SK-N-SH treated with all-trans-retinoic acid at 6 μM for 48 hours (cell line): ENCODE results near the gene GPR75.

ENCODE experiments used
- ATAC-seq: fragments of 200-7000 bp; cut with Tn5 transposase; 3 replicates; pipeline ENCODE4 v1.9.1; 2020; ENCODE audit warnings: mild to moderate bottlenecking, moderate library complexity
- ARNTL ChIP-seq: fragments of 450-650 bp; formaldehyde crosslinking; IDR thresholded peaks from 2 replicates; pipeline ENCODE4 v1.5.0; 2020; ENCODE audit warnings: low read depth, mild to moderate bottlenecking, moderate library complexity, borderline replicate concordance
- CREB5 ChIP-seq: fragments of 250-450 bp; sonication (Bioruptor Pico); IDR thresholded peaks from 2 replicates; pipeline ENCODE4 v1.5.1; 2020; ENCODE audit warnings: low read depth, mild to moderate bottlenecking, moderate library complexity
- CSDC2 ChIP-seq: fragments of 250-450 bp; sonication (Bioruptor Pico); IDR thresholded peaks from 2 replicates; pipeline ENCODE4 v1.5.0; 2020; ENCODE audit warnings: mild to moderate bottlenecking, moderate library complexity
- ESRRG ChIP-seq: fragments of 250-450 bp; sonication (Bioruptor Pico); IDR thresholded peaks from 2 replicates; pipeline ENCODE4 v1.6.1; 2021; ENCODE audit warnings: mild to moderate bottlenecking
- ISL1 ChIP-seq: fragments of 250-450 bp; sonication (Bioruptor Pico); IDR thresholded peaks from 2 replicates; pipeline ENCODE4 v2.1.2; 2022; ENCODE audit warnings: mild to moderate bottlenecking, moderate library complexity
- OSR1 ChIP-seq: fragments of 250-450 bp; sonication (Bioruptor Pico); IDR thresholded peaks from 2 replicates; pipeline ENCODE4 v1.8.0; 2022; ENCODE audit warnings: moderate library complexity, mild to moderate bottlenecking, inconsistent platforms
- PATZ1 ChIP-seq: fragments of 250-450 bp; sonication (Bioruptor Pico); IDR thresholded peaks from 2 replicates; pipeline ENCODE4 v1.8.0; 2020; ENCODE audit warnings: mild to moderate bottlenecking, moderate library complexity, borderline replicate concordance
- PPARA ChIP-seq: fragments of 250-450 bp; sonication (Bioruptor Pico); IDR thresholded peaks from 2 replicates; pipeline ENCODE4 v1.5.0; 2020; ENCODE audit warnings: mild to moderate bottlenecking, borderline replicate concordance
- RARB ChIP-seq: fragments of 250-450 bp; sonication (Bioruptor Pico); IDR thresholded peaks from 2 replicates; pipeline ENCODE4 v1.8.0; 2021; ENCODE audit warnings: mild to moderate bottlenecking, moderate library complexity
- SNAI2 ChIP-seq: fragments of 250-450 bp; sonication (Bioruptor Pico); IDR thresholded peaks from 2 replicates; pipeline ENCODE4 v1.5.0; 2020; ENCODE audit warnings: mild to moderate bottlenecking, moderate library complexity
- TCF4 ChIP-seq: fragments of 250-450 bp; sonication (Bioruptor Pico); IDR thresholded peaks from 2 replicates; pipeline ENCODE4 v1.8.0; 2021; ENCODE audit warnings: mild to moderate bottlenecking, moderate library complexity, borderline replicate concordance
- TOX ChIP-seq: fragments of 250-450 bp; sonication (Bioruptor Pico); IDR thresholded peaks from 2 replicates; pipeline ENCODE4 v1.8.0; 2021; ENCODE audit warnings: mild to moderate bottlenecking, moderate library complexity, borderline replicate concordance
- TSHZ2 ChIP-seq: fragments of 250-450 bp; sonication (Bioruptor Pico); IDR thresholded peaks from 2 replicates; pipeline ENCODE4 v1.5.0; 2020; ENCODE audit warnings: mild to moderate bottlenecking, moderate library complexity
- ZC3H10 ChIP-seq: fragments of 250-450 bp; sonication (Bioruptor Pico); IDR thresholded peaks from 2 replicates; pipeline ENCODE4 v1.5.1; 2021; ENCODE audit warnings: mild to moderate bottlenecking, moderate library complexity
- ZFP3 ChIP-seq: fragments of 250-450 bp; sonication (Bioruptor Pico); IDR thresholded peaks from 2 replicates; pipeline ENCODE4 v1.5.0; 2020; ENCODE audit warnings: mild to moderate bottlenecking, moderate library complexity
- ZNF565 ChIP-seq: fragments of 450-650 bp; formaldehyde crosslinking; conservative IDR thresholded peaks from 2 replicates; pipeline ENCODE4 v1.5.0; 2020; ENCODE audit warnings: low read depth, mild to moderate bottlenecking, moderate library complexity
- ZNF70 ChIP-seq: fragments of 450-650 bp; formaldehyde crosslinking; IDR thresholded peaks from 2 replicates; pipeline ENCODE4 v1.5.0; 2020; ENCODE audit warnings: mild to moderate bottlenecking, moderate library complexity
- ZNF8 ChIP-seq: fragments of 450-650 bp; formaldehyde crosslinking; IDR thresholded peaks from 2 replicates; pipeline ENCODE4 v1.5.0; 2020; ENCODE audit warnings: mild to moderate bottlenecking, moderate library complexity
- TF ChIP-seq, protein P1 (sequence below): fragments of 250-450 bp; sonication (Bioruptor Pico); IDR thresholded peaks from 2 replicates; pipeline ENCODE4 v1.8.0; 2021; ENCODE audit warnings: low read depth, mild to moderate bottlenecking, moderate library complexity, borderline replicate concordance

GPR75 gene

DNA sequence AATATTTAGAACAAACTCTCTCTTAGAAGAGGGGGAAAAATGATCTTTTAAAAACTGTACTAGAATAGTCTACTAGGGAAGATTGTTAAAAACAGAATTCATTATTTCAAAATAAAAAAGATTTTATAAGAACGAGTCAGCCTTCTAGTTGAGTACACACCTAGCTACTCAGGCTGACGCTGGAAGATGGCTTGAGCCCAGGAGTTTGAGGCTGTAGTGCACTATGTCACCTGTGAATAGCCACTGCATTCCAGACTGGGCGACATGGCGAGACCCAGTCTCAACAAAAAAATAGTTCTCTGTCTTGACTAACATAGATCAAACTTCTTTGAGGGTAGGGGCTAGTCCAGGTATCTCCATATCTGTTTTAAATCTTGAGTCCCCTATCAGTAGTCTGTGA lies 39.1 kb downstream of the GPR75 start:
- no peak for ATAC-seq
- TF ChIP-seq CSDC2 (CRISPR knock-in tag) (no peak), CREB5 (CRISPR knock-in tag) (no peak), RARB (CRISPR knock-in tag) (no peak), ZC3H10 (no peak), SNAI2 (CRISPR knock-in tag) (no peak), ESRRG (CRISPR knock-in tag) (no peak), TOX (no peak), TSHZ2 (CRISPR knock-in tag) (no peak), ISL1 (CRISPR knock-in tag) (no peak), TCF4 (no peak), ZNF565 (CRISPR knock-in tag) (no peak)

DNA sequence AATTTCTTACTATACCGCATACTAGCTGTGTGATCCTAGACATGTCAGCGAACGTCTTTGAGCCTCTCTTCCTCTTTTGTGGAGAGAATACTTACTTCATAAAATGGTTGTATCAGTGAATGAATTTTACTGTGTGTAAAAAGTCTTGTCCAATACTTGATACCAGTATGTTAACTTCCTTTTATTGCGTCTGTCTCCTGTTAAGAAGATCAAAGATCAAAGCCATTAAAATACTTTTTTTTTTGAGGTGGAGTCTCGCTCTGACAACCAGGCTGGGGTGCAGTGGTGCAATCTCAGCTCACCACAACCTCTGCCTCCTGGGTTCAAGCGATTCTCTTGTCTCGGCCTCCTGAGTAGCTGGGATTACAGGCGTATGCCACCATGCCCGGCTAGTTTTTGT lies 39.7 kb downstream of the GPR75 start:
- ATAC-seq, result no peak
- TF ChIP-seq ZNF565 (CRISPR knock-in tag), result no peak
- TF ChIP-seq ZFP3, result no peak
- no peak for TF ChIP-seq PPARA (CRISPR knock-in tag)
- TF ChIP-seq TOX, result no peak
- no peak for TF ChIP-seq ARNTL (CRISPR knock-in tag)
- TF ChIP-seq TCF4, result no peak
- TF ChIP-seq PATZ1 (CRISPR knock-in tag), result no peak
- TF ChIP-seq ZNF70 (CRISPR knock-in tag), result no peak
- TF ChIP-seq OSR1 (CRISPR knock-in tag), result no peak
- TF ChIP-seq ZC3H10, result no peak
- TF ChIP-seq TSHZ2 (CRISPR knock-in tag), result no peak
- no peak for TF ChIP-seq RARB (CRISPR knock-in tag)
- no peak for TF ChIP-seq ESRRG (CRISPR knock-in tag)
- TF ChIP-seq, protein P1, sequence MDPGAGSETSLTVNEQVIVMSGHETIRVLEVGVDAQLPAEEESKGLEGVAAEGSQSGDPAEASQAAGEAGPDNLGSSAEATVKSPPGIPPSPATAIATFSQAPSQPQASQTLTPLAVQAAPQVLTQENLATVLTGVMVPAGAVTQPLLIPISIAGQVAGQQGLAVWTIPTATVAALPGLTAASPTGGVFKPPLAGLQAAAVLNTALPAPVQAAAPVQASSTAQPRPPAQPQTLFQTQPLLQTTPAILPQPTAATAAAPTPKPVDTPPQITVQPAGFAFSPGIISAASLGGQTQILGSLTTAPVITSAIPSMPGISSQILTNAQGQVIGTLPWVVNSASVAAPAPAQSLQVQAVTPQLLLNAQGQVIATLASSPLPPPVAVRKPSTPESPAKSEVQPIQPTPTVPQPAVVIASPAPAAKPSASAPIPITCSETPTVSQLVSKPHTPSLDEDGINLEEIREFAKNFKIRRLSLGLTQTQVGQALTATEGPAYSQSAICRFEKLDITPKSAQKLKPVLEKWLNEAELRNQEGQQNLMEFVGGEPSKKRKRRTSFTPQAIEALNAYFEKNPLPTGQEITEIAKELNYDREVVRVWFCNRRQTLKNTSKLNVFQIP, result no peak
- TF ChIP-seq, all 23 proteins: peak for 0

- TF ChIP-seq ESRRG (CRISPR knock-in tag) (no peak), ZNF8 (no peak), ZFP3 (no peak), TSHZ2 (CRISPR knock-in tag) (no peak)
- ATAC-seq, result no peak
Observed at GRCh38 chr2:53819634-53820033, 40.1 kb downstream of the GPR75 start.
